GM12878 (cell line): Measurements from ENCODE around the gene SIRPD. TPM values are rescaled to one million over a fixed set of nuclear protein-coding genes. Genes with fewer than 3 reads are reported as not detected.

Source experiments
- ATAC-seq: fragments of 200-7000 bp; cut with Tn5 transposase; 3 replicates; pipeline ENCODE4 v1.9.1; 2020; ENCODE audit warnings: mild to moderate bottlenecking, moderate library complexity
- BruUV-seq: library from RNA; stranded (reverse); fragments of 400-500 nt; replicated peaks from 2 replicates; lab custom pipeline; 2021; lab: Mats Ljungman, UMichigan
- CTCF ChIA-PET: fragments of 300-600 bp; sonication (Branson Sonifier 250); formaldehyde crosslinking; extraction: SDS; loops from one replicate; lab custom pipeline; 2021; ENCODE audit warnings: inconsistent platforms; lab: Yijun Ruan, JAX
- POLR2A ChIA-PET: fragments of 350-600 bp; formaldehyde crosslinking; extraction: SDS; loops from one replicate; lab custom pipeline; 2021; ENCODE audit warnings: inconsistent platforms; lab: Charles Lee
- RAD21 ChIA-PET: fragments of 300-600 bp; sonication (Branson Sonifier 250); formaldehyde crosslinking; loops from one replicate; lab custom pipeline; 2023; ENCODE audit warnings: antibody characterized with exemption; ENCODE audit not compliant: unreplicated experiment; lab: Charles Lee
- SMC1A ChIA-PET: fragments of 300-600 bp; sonication (Branson Sonifier 250); formaldehyde crosslinking; loops from one replicate; lab custom pipeline; 2023; ENCODE audit not compliant: unreplicated experiment, uncharacterized antibody; lab: Charles Lee
- DNase-seq: peaks from one replicate; pipeline ENCODE4 v3.0.0-alpha.2; 2011; ENCODE audit warnings: low read depth, low spot score
- FAIRE-seq: peaks from 3 replicates; lab custom pipeline; 2011; peaks lifted over from hg19 to GRCh38; lab: Jason Lieb, UNC
- H2AFZ ChIP-seq: 2 replicates; pipeline ENCODE4 v1.6.0; 2011; ENCODE audit warnings: low read depth, low read length, control low read depth; ENCODE audit not compliant: control insufficient read depth
- H3K27ac ChIP-seq: 2 replicates; pipeline ENCODE4 v1.5.1; 2011; ENCODE audit warnings: control low read depth; ENCODE audit not compliant: control insufficient read depth, insufficient read depth
- H3K27me3 ChIP-seq, 2 experiments: replicated peaks in 1 of 2; 2 replicates each; pipeline versions ENCODE4 v1.6.0 to v1.6.1; 2011; ENCODE audit warnings: low read length in 1 of 2; ENCODE audit not compliant: control insufficient read depth in 2 of 2, insufficient read depth in 2 of 2
- H3K36me3 ChIP-seq, 2 experiments: 2 replicates each; pipeline ENCODE4 v1.5.1; 2011; ENCODE audit warnings: low read length in 1 of 2; ENCODE audit not compliant: control insufficient read depth in 2 of 2, insufficient read depth in 2 of 2
- H3K4me1 ChIP-seq: 2 replicates; pipeline ENCODE4 v1.6.1; 2011; ENCODE audit warnings: mild to moderate bottlenecking, low read length, moderate library complexity, mixed read lengths; ENCODE audit not compliant: control insufficient read depth, insufficient read depth
- H3K4me2 ChIP-seq: 2 replicates; pipeline ENCODE4 v1.6.0; 2011; ENCODE audit warnings: control low read depth; ENCODE audit not compliant: control insufficient read depth, insufficient read depth
- H3K4me3 ChIP-seq: fragments of 200-600 bp; sonication (generic); 2 replicates; pipeline ENCODE4 v1.5.1; 2016
- H3K79me2 ChIP-seq: 2 replicates; pipeline ENCODE4 v1.6.0; 2011; ENCODE audit warnings: low read length; ENCODE audit not compliant: control insufficient read depth, insufficient read depth
- H3K9ac ChIP-seq: 2 replicates; pipeline ENCODE4 v1.8.0; 2011; ENCODE audit warnings: low read length, control low read depth, mixed read lengths; ENCODE audit not compliant: control insufficient read depth, insufficient read depth
- H3K9me3 ChIP-seq: replicated peaks from 3 replicates; pipeline ENCODE4 v1.5.1; 2011; ENCODE audit warnings: mild to moderate bottlenecking, low read length; ENCODE audit not compliant: control insufficient read depth, insufficient read depth
- H4K20me1 ChIP-seq: 2 replicates; pipeline ENCODE4 v1.6.0; 2011; ENCODE audit not compliant: control insufficient read depth, insufficient read depth
- ATF3 ChIP-seq: IDR thresholded peaks from 2 replicates; pipeline ENCODE4 v1.6.1; 2011; ENCODE audit warnings: low read depth, mild to moderate bottlenecking, low read length, moderate library complexity, borderline replicate concordance; ENCODE audit errors: extremely low read depth
- BCLAF1 ChIP-seq: fragments of 450-650 bp; IDR thresholded peaks from 2 replicates; pipeline ENCODE4 v1.6.1; 2017; ENCODE audit warnings: antibody characterized with exemption, mild to moderate bottlenecking, moderate library complexity
- FOXK2 ChIP-seq: fragments of 450-650 bp; IDR thresholded peaks from 2 replicates; pipeline ENCODE4 v1.6.1; 2017; ENCODE audit warnings: mild to moderate bottlenecking, moderate library complexity
- GATAD2B ChIP-seq: fragments of 450-650 bp; conservative IDR thresholded peaks from 2 replicates; pipeline ENCODE4 v1.6.1; 2017; ENCODE audit warnings: low read depth, mild to moderate bottlenecking, moderate library complexity
- MEF2B ChIP-seq: fragments of 450-650 bp; IDR thresholded peaks from 2 replicates; pipeline ENCODE4 v1.6.1; 2018; ENCODE audit warnings: mild to moderate bottlenecking, moderate library complexity; ENCODE audit not compliant: partially characterized antibody, poor library complexity, severe bottlenecking
- PAX5 ChIP-seq: IDR thresholded peaks from 2 replicates; pipeline ENCODE4 v1.6.1; 2011; ENCODE audit warnings: low read depth, low read length, borderline replicate concordance
- REST ChIP-seq: IDR thresholded peaks from 2 replicates; pipeline ENCODE4 v1.6.1; 2012; ENCODE audit warnings: mild to moderate bottlenecking, low read depth, low read length
- WGBS: methylation state at CpG from one replicate; pipeline ENCODE4 v1.1.6; 2016; ENCODE audit warnings: low lambda C conversion rate; ENCODE audit not compliant: insufficient replicate concordance, insufficient coverage; ENCODE audit errors: missing lambda C conversion rate; 5-methylcytosine and 5-hydroxymethylcytosine counted together
- in situ Hi-C: fragments of 300-500 bp; cut with MboI; formaldehyde crosslinking; loops from 9 replicates; pipeline ENCODE4 v1.14.3; 2018; ENCODE audit warnings: mixed read lengths
- intact Hi-C: fragments of 100-400 bp; cut with micrococcal nuclease; formaldehyde crosslinking; loops from one replicate; pipeline ENCODE4 v1.14.2; 2022; ENCODE audit not compliant: unreplicated experiment
- polyA plus RNA-seq, 11 experiments: library from polyadenylated mRNA; depleted of rRNA in 4 of 11; unstranded in 6 of 11; stranded (reverse) in 5 of 11; fragments of >200 nt; fragmentation: Nextera tagmentation in 4 of 11; fragmentation: Illumina TruSeq in 1 of 11; extraction: Ambion mirVana in 4 of 11; extraction: Trizol in 1 of 11; gene quantifications; 1 replicate in 1 of 11; 2 replicates in 10 of 11; pipeline versions ENCODE4 v1.2.1 to v1.2.3, GENCODE V29; 2011 to 2016; ENCODE audit warnings: inconsistent platforms in 2 of 11, missing spikeins in 2 of 11, low read depth in 1 of 11
- total RNA-seq, 4 experiments: library from RNA; depleted of rRNA in 3 of 4; stranded (reverse); fragments of >200 nt in 3 of 4; fragmentation: Illumina TruSeq in 1 of 4; extraction: Trizol in 1 of 4; gene quantifications; 2 replicates each; pipeline versions ENCODE4 v1.2.1 to v1.2.3, GENCODE V29; 2013 to 2021
- TF ChIP-seq, protein P1 (sequence below): fragments of 450-650 bp; IDR thresholded peaks from 2 replicates; pipeline ENCODE4 v1.6.1; 2016; ENCODE audit warnings: mild to moderate bottlenecking
- TF ChIP-seq, protein P2 (sequence below): fragments of 450-650 bp; IDR thresholded peaks from 2 replicates; pipeline ENCODE4 v1.6.1; 2018; ENCODE audit warnings: mild to moderate bottlenecking, low read depth, moderate library complexity; ENCODE audit not compliant: partially characterized antibody

The SIRPD gene
- total and polyA plus RNA-seq, 10 of the 15 experiments (the other 5 are each of a cell fraction or from before 2014, with no cell fraction given), result 0.10 to 1.6 (median 0.88) TPM

DNA sequence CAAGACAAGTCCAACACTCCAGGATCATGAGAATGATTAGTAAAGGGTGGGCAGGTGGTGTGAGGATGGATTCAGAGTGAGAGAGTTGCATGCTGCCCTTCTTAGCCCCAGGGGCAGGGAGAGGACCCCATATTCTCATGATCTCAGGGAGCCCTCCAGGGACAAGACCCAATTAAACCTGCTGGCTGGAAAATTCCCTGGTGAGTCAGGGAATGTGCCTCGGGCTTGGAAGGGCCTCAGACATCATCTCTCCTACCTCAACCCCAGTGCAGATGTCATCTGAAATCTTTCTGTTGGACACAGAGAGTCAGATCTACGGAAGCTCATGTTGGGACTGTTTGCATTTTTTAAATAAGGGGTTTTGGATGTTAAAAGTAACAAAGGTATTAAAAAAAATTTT lies 9.2 kb upstream of the SIRPD start:
- no peaks in the 10 kb centered on the region for H3K79me2 ChIP-seq
- no peak for ATAC-seq
- H3K4me2 ChIP-seq, result no peak overlapping the region
- TF ChIP-seq GATAD2B (no peak), MEF2B (no peak), PAX5 (no peak), ATF3 (no peak), FOXK2 (no peak), BCLAF1 (no peak), REST (no peak)
- TF ChIP-seq, protein P1, sequence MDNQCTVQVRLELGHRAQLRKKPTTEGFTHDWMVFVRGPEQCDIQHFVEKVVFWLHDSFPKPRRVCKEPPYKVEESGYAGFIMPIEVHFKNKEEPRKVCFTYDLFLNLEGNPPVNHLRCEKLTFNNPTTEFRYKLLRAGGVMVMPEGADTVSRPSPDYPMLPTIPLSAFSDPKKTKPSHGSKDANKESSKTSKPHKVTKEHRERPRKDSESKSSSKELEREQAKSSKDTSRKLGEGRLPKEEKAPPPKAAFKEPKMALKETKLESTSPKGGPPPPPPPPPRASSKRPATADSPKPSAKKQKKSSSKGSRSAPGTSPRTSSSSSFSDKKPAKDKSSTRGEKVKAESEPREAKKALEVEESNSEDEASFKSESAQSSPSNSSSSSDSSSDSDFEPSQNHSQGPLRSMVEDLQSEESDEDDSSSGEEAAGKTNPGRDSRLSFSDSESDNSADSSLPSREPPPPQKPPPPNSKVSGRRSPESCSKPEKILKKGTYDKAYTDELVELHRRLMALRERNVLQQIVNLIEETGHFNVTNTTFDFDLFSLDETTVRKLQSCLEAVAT, result no peak
- TF ChIP-seq, protein P2, sequence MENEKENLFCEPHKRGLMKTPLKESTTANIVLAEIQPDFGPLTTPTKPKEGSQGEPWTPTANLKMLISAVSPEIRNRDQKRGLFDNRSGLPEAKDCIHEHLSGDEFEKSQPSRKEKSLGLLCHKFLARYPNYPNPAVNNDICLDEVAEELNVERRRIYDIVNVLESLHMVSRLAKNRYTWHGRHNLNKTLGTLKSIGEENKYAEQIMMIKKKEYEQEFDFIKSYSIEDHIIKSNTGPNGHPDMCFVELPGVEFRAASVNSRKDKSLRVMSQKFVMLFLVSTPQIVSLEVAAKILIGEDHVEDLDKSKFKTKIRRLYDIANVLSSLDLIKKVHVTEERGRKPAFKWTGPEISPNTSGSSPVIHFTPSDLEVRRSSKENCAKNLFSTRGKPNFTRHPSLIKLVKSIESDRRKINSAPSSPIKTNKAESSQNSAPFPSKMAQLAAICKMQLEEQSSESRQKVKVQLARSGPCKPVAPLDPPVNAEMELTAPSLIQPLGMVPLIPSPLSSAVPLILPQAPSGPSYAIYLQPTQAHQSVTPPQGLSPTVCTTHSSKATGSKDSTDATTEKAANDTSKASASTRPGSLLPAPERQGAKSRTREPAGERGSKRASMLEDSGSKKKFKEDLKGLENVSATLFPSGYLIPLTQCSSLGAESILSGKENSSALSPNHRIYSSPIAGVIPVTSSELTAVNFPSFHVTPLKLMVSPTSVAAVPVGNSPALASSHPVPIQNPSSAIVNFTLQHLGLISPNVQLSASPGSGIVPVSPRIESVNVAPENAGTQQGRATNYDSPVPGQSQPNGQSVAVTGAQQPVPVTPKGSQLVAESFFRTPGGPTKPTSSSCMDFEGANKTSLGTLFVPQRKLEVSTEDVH, result no peak

More for the DNA sequence above, 9.2 kb upstream of the SIRPD start:
- peaks cover 2% of the 10 kb centered on the region; the same call in 2 of the 3 replicates for H3K9me3 ChIP-seq
- in situ Hi-C loops, result no loop called here
- H3K4me1 ChIP-seq, result no peaks in the 10 kb centered on the region
- H3K4me3 ChIP-seq, result no peak overlapping the region
- no peak for FAIRE-seq
- ChIA-PET CTCF (no interaction called here), RAD21 (no interaction called here), POLR2A (no interaction called here), SMC1A (no interaction called here)
- H2AFZ ChIP-seq, result no peak overlapping the region
- H3K27ac ChIP-seq, result no peak overlapping the region
- H4K20me1 ChIP-seq, result no peaks in the 10 kb centered on the region
- WGBS, result 38% methylated on average over 2 of the region's 2 CpGs
- H3K9ac ChIP-seq, result no peak overlapping the region
- H3K27me3 ChIP-seq, result no peaks in the 10 kb centered on the region
- H3K36me3 ChIP-seq, result no peaks in the 10 kb centered on the region; a peak in 1 of 4 replicates
- DNase-seq, result no peak
- intact Hi-C loops, result no loop called here
- BruUV-seq, result no TSS peak
